ENCODE results near the gene DNER. TPM values are rescaled to one million over a fixed set of nuclear protein-coding genes. Genes with fewer than 3 reads are reported as not detected.

Gene DNER
- total and polyA plus RNA-seq, 2 experiments from 2014 or later, result 4.7 to 8.8 TPM

DNA sequence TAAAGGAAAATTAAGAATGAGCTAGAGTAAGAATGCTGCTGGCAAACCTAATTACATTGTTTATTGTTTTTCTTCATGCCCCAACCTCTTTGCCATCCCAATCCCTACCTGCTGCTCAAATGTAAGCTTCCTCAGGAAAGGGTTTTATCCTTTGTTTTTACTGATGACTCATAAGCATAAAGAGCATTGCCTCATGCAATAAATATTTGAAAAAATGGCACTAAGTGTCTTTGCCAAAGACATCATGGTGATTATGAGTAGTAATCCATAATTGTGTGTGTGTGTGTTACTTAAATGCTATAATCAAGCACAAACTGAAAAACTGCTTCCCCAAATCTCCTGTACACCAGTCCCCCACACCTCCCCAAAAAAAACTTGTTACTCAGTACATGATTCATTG, 53.4 kb downstream of the DNER start (continued):
- TF ChIP-seq, protein P1, sequence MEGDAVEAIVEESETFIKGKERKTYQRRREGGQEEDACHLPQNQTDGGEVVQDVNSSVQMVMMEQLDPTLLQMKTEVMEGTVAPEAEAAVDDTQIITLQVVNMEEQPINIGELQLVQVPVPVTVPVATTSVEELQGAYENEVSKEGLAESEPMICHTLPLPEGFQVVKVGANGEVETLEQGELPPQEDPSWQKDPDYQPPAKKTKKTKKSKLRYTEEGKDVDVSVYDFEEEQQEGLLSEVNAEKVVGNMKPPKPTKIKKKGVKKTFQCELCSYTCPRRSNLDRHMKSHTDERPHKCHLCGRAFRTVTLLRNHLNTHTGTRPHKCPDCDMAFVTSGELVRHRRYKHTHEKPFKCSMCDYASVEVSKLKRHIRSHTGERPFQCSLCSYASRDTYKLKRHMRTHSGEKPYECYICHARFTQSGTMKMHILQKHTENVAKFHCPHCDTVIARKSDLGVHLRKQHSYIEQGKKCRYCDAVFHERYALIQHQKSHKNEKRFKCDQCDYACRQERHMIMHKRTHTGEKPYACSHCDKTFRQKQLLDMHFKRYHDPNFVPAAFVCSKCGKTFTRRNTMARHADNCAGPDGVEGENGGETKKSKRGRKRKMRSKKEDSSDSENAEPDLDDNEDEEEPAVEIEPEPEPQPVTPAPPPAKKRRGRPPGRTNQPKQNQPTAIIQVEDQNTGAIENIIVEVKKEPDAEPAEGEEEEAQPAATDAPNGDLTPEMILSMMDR (conservative IDR thresholded peaks at IDR 0.05; ENCODE audit: low read depth in 2 of 2), result no peak
- TF ChIP-seq NANOG (IDR thresholded peaks at IDR 0.05; ENCODE audit: borderline replicate concordance) (no peak), ZNF331 (CRISPR knock-in tag; IDR thresholded peaks at IDR 0.05; ENCODE audit: low read depth) (no peak), CREB1 (CRISPR knock-in tag; IDR thresholded peaks at IDR 0.05; ENCODE audit: low read depth) (no peak)

DNA sequence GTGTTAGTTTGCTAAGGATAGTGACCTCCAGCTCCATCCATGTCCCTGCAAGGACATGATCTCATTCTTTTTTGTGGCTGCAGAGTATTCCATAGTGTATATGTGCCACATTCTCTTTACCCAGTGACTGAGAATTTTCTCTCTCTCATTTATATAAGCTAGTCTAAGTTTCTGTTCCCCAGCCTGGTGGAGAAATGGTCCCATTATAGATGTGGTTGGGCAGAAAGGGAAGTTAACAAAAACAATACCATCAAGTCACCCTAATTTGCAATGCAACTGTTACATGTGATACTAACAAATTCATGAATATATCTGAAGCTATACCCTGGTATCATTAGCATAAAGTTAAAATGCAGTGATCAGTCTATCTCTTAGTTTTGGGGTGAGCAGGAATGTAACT, 54.0 kb downstream of the DNER start:
- H3K27ac Mint-ChIP-seq, result no peak overlapping the region
- H3K4me3 ChIP-seq, result no peak overlapping the region
- no peaks in the 10 kb centered on the region for H3K9me3 Mint-ChIP-seq
- DNase-seq (ENCODE audit: low spot score) (no peak), ATAC-seq (no peak)
- no peaks in the 10 kb centered on the region for H3K9me2 ChIP-seq (ENCODE audit: insufficient read depth)
- H3K4me1 Mint-ChIP-seq, result no peaks in the 10 kb centered on the region
- no peak overlapping the region for H3K27ac ChIP-seq (ENCODE audit: low read depth)
- H3K4me2 ChIP-seq, result no peak overlapping the region
- H3K27me3 Mint-ChIP-seq (ENCODE audit: insufficient read depth, low read depth, poor library complexity), result peaks cover 5% of the 10 kb centered on the region
- H3F3A ChIP-seq (replicated peaks; ENCODE audit: low read depth), result no peaks in the 10 kb centered on the region
- no peaks in the 10 kb centered on the region for H3K4me1 ChIP-seq (ENCODE audit: insufficient read depth)
- H3K36me3 ChIP-seq (ENCODE audit: insufficient read depth), result no peaks in the 10 kb centered on the region
- no peak overlapping the region for H2AFZ ChIP-seq
- H3K4me3 Mint-ChIP-seq, result no peak overlapping the region
- no peaks in the 10 kb centered on the region for H3K36me3 Mint-ChIP-seq (ENCODE audit: low read depth)
- H3K27me3 ChIP-seq (ENCODE audit: insufficient read depth), result no peaks in the 10 kb centered on the region
- H4K20me1 ChIP-seq (replicated peaks; ENCODE audit: insufficient read depth), result no peaks in the 10 kb centered on the region
- H3K79me2 ChIP-seq (replicated peaks; ENCODE audit: insufficient read depth), result no peaks in the 10 kb centered on the region
- TF ChIP-seq EZH2 (IDR thresholded peaks at IDR 0.05; ENCODE audit: low read depth, unreplicated experiment) (no peak), POLR2AphosphoS5 (IDR thresholded peaks at IDR 0.05; ENCODE audit: low read depth) (no peak), ZNF331 (CRISPR knock-in tag; IDR thresholded peaks at IDR 0.05; ENCODE audit: low read depth) (no peak), CREB1 (CRISPR knock-in tag; IDR thresholded peaks at IDR 0.05; ENCODE audit: low read depth) (no peak), ZNF114 (CRISPR knock-in tag; IDR thresholded peaks at IDR 0.05) (no peak)
- TF ChIP-seq, protein P2, sequence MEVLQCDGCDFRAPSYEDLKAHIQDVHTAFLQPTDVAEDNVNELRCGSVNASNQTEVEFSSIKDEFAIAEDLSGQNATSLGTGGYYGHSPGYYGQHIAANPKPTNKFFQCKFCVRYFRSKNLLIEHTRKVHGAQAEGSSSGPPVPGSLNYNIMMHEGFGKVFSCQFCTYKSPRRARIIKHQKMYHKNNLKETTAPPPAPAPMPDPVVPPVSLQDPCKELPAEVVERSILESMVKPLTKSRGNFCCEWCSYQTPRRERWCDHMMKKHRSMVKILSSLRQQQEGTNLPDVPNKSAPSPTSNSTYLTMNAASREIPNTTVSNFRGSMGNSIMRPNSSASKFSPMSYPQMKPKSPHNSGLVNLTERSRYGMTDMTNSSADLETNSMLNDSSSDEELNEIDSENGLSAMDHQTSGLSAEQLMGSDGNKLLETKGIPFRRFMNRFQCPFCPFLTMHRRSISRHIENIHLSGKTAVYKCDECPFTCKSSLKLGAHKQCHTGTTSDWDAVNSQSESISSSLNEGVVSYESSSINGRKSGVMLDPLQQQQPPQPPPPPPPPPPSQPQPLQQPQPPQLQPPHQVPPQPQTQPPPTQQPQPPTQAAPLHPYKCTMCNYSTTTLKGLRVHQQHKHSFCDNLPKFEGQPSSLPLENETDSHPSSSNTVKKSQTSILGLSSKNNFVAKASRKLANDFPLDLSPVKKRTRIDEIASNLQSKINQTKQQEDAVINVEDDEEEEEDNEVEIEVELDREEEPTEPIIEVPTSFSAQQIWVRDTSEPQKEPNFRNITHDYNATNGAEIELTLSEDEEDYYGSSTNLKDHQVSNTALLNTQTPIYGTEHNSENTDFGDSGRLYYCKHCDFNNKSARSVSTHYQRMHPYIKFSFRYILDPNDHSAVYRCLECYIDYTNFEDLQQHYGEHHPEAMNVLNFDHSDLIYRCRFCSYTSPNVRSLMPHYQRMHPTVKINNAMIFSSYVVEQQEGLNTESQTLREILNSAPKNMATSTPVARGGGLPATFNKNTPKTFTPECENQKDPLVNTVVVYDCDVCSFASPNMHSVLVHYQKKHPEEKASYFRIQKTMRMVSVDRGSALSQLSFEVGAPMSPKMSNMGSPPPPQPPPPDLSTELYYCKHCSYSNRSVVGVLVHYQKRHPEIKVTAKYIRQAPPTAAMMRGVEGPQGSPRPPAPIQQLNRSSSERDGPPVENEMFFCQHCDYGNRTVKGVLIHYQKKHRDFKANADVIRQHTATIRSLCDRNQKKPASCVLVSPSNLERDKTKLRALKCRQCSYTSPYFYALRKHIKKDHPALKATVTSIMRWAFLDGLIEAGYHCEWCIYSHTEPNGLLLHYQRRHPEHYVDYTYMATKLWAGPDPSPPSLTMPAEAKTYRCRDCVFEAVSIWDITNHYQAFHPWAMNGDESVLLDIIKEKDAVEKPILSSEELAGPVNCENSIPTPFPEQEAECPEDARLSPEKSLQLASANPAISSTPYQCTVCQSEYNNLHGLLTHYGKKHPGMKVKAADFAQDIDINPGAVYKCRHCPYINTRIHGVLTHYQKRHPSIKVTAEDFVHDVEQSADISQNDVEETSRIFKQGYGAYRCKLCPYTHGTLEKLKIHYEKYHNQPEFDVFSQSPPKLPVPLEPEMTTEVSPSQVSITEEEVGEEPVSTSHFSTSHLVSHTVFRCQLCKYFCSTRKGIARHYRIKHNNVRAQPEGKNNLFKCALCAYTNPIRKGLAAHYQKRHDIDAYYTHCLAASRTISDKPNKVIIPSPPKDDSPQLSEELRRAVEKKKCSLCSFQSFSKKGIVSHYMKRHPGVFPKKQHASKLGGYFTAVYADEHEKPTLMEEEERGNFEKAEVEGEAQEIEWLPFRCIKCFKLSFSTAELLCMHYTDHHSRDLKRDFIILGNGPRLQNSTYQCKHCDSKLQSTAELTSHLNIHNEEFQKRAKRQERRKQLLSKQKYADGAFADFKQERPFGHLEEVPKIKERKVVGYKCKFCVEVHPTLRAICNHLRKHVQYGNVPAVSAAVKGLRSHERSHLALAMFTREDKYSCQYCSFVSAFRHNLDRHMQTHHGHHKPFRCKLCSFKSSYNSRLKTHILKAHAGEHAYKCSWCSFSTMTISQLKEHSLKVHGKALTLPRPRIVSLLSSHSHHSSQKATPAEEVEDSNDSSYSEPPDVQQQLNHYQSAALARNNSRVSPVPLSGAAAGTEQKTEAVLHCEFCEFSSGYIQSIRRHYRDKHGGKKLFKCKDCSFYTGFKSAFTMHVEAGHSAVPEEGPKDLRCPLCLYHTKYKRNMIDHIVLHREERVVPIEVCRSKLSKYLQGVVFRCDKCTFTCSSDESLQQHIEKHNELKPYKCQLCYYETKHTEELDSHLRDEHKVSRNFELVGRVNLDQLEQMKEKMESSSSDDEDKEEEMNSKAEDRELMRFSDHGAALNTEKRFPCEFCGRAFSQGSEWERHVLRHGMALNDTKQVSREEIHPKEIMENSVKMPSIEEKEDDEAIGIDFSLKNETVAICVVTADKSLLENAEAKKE (CRISPR knock-in tag; IDR thresholded peaks at IDR 0.05), result no peak
- TF ChIP-seq, protein P3, sequence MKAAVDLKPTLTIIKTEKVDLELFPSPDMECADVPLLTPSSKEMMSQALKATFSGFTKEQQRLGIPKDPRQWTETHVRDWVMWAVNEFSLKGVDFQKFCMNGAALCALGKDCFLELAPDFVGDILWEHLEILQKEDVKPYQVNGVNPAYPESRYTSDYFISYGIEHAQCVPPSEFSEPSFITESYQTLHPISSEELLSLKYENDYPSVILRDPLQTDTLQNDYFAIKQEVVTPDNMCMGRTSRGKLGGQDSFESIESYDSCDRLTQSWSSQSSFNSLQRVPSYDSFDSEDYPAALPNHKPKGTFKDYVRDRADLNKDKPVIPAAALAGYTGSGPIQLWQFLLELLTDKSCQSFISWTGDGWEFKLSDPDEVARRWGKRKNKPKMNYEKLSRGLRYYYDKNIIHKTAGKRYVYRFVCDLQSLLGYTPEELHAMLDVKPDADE (IDR thresholded peaks at IDR 0.05), result no peak
- TF ChIP-seq, protein P1 (conservative IDR thresholded peaks at IDR 0.05; ENCODE audit: low read depth in 2 of 2), result no peak
- TF ChIP-seq, protein P4, sequence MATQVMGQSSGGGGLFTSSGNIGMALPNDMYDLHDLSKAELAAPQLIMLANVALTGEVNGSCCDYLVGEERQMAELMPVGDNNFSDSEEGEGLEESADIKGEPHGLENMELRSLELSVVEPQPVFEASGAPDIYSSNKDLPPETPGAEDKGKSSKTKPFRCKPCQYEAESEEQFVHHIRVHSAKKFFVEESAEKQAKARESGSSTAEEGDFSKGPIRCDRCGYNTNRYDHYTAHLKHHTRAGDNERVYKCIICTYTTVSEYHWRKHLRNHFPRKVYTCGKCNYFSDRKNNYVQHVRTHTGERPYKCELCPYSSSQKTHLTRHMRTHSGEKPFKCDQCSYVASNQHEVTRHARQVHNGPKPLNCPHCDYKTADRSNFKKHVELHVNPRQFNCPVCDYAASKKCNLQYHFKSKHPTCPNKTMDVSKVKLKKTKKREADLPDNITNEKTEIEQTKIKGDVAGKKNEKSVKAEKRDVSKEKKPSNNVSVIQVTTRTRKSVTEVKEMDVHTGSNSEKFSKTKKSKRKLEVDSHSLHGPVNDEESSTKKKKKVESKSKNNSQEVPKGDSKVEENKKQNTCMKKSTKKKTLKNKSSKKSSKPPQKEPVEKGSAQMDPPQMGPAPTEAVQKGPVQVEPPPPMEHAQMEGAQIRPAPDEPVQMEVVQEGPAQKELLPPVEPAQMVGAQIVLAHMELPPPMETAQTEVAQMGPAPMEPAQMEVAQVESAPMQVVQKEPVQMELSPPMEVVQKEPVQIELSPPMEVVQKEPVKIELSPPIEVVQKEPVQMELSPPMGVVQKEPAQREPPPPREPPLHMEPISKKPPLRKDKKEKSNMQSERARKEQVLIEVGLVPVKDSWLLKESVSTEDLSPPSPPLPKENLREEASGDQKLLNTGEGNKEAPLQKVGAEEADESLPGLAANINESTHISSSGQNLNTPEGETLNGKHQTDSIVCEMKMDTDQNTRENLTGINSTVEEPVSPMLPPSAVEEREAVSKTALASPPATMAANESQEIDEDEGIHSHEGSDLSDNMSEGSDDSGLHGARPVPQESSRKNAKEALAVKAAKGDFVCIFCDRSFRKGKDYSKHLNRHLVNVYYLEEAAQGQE (IDR thresholded peaks at IDR 0.05; ENCODE audit: unreplicated experiment), result no peak

Data from GM23338 (cell line).